Spleen (tissue), 11 donors: Measurements from ENCODE around the gene HS6ST2. TPM values are rescaled to one million over a fixed set of nuclear protein-coding genes. Genes with fewer than 3 reads are reported as not detected.

Experiments
- DNase-seq: peaks from one replicate; pipeline ENCODE4 v3.0.0-alpha.2; 2020
- H3K27ac ChIP-seq, 8 donors: fragments of 200-600 bp; sonication (generic) in 7 of 8; 1 replicate in 4 of 8; 2 replicates in 4 of 8; pipeline versions ENCODE4 v1.5.0 to v1.8.0; 2016 to 2021; ENCODE audit warnings: inconsistent platforms in 4 of 8, mild to moderate bottlenecking in 4 of 8, moderate library complexity in 1 of 8
- H3K27me3 ChIP-seq, 7 donors: fragments of 200-600 bp; sonication (generic) in 6 of 7; replicated peaks in 1 of 7; 1 replicate in 4 of 7; 2 replicates in 3 of 7; pipeline versions ENCODE4 v1.5.0 to v1.8.0; 2016 to 2021; ENCODE audit warnings: inconsistent platforms in 3 of 7, mild to moderate bottlenecking in 1 of 7
- H3K36me3 ChIP-seq, 6 donors: fragments of 200-600 bp; sonication (generic) in 5 of 6; 1 replicate in 4 of 6; 2 replicates in 2 of 6; pipeline versions ENCODE4 v1.5.0 to v1.8.0; 2016 to 2021; ENCODE audit warnings: inconsistent platforms in 2 of 6
- H3K4me1 ChIP-seq, 6 donors: fragments of 200-600 bp; sonication (generic) in 5 of 6; 1 replicate in 3 of 6; 2 replicates in 3 of 6; pipeline versions ENCODE4 v1.5.0 to v1.8.0; 2016 to 2021; ENCODE audit warnings: inconsistent platforms in 3 of 6
- H3K4me3 ChIP-seq, 8 donors: fragments of 200-600 bp; sonication (generic) in 7 of 8; 1 replicate in 4 of 8; 2 replicates in 4 of 8; pipeline versions ENCODE4 v1.5.0 to v1.8.0; 2016 to 2021; ENCODE audit warnings: inconsistent platforms in 4 of 8, mild to moderate bottlenecking in 4 of 8, moderate library complexity in 2 of 8
- H3K9me3 ChIP-seq, 8 donors: fragments of 200-600 bp; sonication (generic) in 7 of 8; 1 replicate in 4 of 8; 2 replicates in 4 of 8; pipeline versions ENCODE4 v1.5.0 to v1.8.0; 2016 to 2021; ENCODE audit warnings: inconsistent platforms in 4 of 8
- CTCF ChIP-seq, 11 experiments: fragments of 200-600 bp in 7 of 11; fragments of 450-650 bp in 4 of 11; sonication (generic) in 4 of 11; IDR thresholded peaks in 8 of 11; conservative IDR thresholded peaks in 3 of 11; 1 replicate in 7 of 11; 2 replicates in 4 of 11; pipeline versions ENCODE4 v1.4.0 to v1.8.0; 2016 to 2021; ENCODE audit warnings: antibody characterized with exemption in 11 of 11, inconsistent platforms in 4 of 11, mild to moderate bottlenecking in 1 of 11
- POLR2A ChIP-seq, 3 donors: fragments of 450-650 bp; IDR thresholded peaks; one replicate each; pipeline ENCODE4 v1.5.1; 2017; ENCODE audit warnings: antibody characterized with exemption in 3 of 3, mild to moderate bottlenecking in 1 of 3
- POLR2AphosphoS5 ChIP-seq, 3 donors: sonication (generic); formaldehyde crosslinking; IDR thresholded peaks; one replicate each; pipeline ENCODE4 v1.5.1; 2017; ENCODE audit warnings: antibody characterized with exemption in 3 of 3
- WGBS, 5 donors: extraction: QIAGEN DNeasy Blood & Tissue Kit in 3 of 5; methylation state at CpG; one replicate each; pipeline versions ENCODE4 v1.1.5 to v1.1.7; 2013 to 2018; 5-methylcytosine and 5-hydroxymethylcytosine counted together
- intact Hi-C: fragments of 100-400 bp; cut with DNase I; formaldehyde crosslinking; loops from one replicate; pipeline ENCODE4 v1.15.0; 2023; ENCODE audit warnings: low total_unique reads
- polyA plus RNA-seq, 3 donors: library from polyadenylated mRNA; stranded (reverse); fragments of 200-250 nt; gene quantifications; one replicate each; pipeline ENCODE4 v1.2.1, GENCODE V29; 2013
- total RNA-seq, 7 donors: library from RNA; depleted of rRNA in 3 of 7; stranded (reverse); fragments of >200 nt in 3 of 7; fragmentation: NEBNext Ultra II Directional in 4 of 7; extraction: Animal tissue kit (Norgen Biotek cat#: 25700) in 4 of 7; gene quantifications; one replicate each; pipeline versions ENCODE4 v1.1.0 to v1.2.1, GENCODE V29; 2016 to 2021
- donor health status: healthy with polysubstance abuse.
- donor health status: DM: no; HTN: no; CAD: no; lungs with moderate emphysema.
- donor health status: DM: no; HTN: no; CAD: no.
- donor health status: Bipolar disorder and iron deficiency.
- donor health status: healthy.
- donor health status: DM: no; HTN: no; CAD: no.
- donor health status: DM: yes; HTN: yes; CAD: no.

Gene HS6ST2
- total and polyA plus RNA-seq, 10 donors = 0.02 to 0.20 (median 0.09) TPM; not detected in 7

GRCh38 chrX:132648895-132649294, 309.5 kb downstream of the HS6ST2 start:
- Histone ChIP-seq H3K9me3 (no peaks in the 10 kb centered on the region), H3K36me3 (no peaks in the 10 kb centered on the region), H3K4me3 (no peak overlapping the region), H3K27ac (no peak overlapping the region), H3K27me3 (peaks cover 0 to 23% (median 5%) of the 10 kb centered on the region in 7 donors), H3K4me1 (no peaks in the 10 kb centered on the region)
- WGBS, 5 donors = 68 to 87% (median 73%) methylated on average over 3 of the region's 3 CpGs
- intact Hi-C loops = no loop called here
- TF ChIP-seq POLR2AphosphoS5 (IDR thresholded peaks at IDR 0.05) (no peak), POLR2A (IDR thresholded peaks at IDR 0.05) (no peak), CTCF (IDR thresholded peaks at IDR 0.05 in 8 of 11, conservative IDR thresholded peaks at IDR 0.05 in 3 of 11) (no peak)
- DNase-seq = no peak

GRCh38 chrX:132639446-132639845, 319.0 kb downstream of the HS6ST2 start:
- DNase-seq = no peak
- no peaks in the 10 kb centered on the region for H3K36me3 ChIP-seq
- no peak overlapping the region for H3K4me3 ChIP-seq
- H3K27me3 ChIP-seq = peaks cover 0 to 9% (median 0%) of the 10 kb centered on the region in 7 donors
- no peak overlapping the region for H3K27ac ChIP-seq
- no peaks in the 10 kb centered on the region for H3K9me3 ChIP-seq
- H3K4me1 ChIP-seq = no peaks in the 10 kb centered on the region
- intact Hi-C loops = loop anchor here (10.0 kb wide), 1 partner anchor 795 kb away; no protein-coding TSS in a partner anchor
- TF ChIP-seq POLR2AphosphoS5 (IDR thresholded peaks at IDR 0.05) (no peak), POLR2A (IDR thresholded peaks at IDR 0.05) (no peak), CTCF (IDR thresholded peaks at IDR 0.05 in 8 of 11, conservative IDR thresholded peaks at IDR 0.05 in 3 of 11) (no peak)

GRCh38 chrX:132638313-132638712, 320.1 kb downstream of the HS6ST2 start:
- intact Hi-C loops = loop anchor here (10.0 kb wide), 1 partner anchor 794 kb away; no protein-coding TSS in a partner anchor
- Histone ChIP-seq H3K27ac (no peak overlapping the region), H3K9me3 (no peaks in the 10 kb centered on the region), H3K36me3 (no peaks in the 10 kb centered on the region), H3K4me1 (no peaks in the 10 kb centered on the region), H3K27me3 (peaks cover 0 to 8% (median 0%) of the 10 kb centered on the region in 7 donors), H3K4me3 (no peak overlapping the region)
- 50 to 86% (median 71%) methylated on average over 1 of the region's 1 CpG for WGBS, 5 donors
- no peak for TF ChIP-seq POLR2A (IDR thresholded peaks at IDR 0.05)
- TF ChIP-seq CTCF (IDR thresholded peaks at IDR 0.05 in 8 of 11, conservative IDR thresholded peaks at IDR 0.05 in 3 of 11) = no peak
- no peak for TF ChIP-seq POLR2AphosphoS5 (IDR thresholded peaks at IDR 0.05)
- no peak for DNase-seq

GRCh38 chrX:132636080-132636479, 322.3 kb downstream of the HS6ST2 start:
- Histone ChIP-seq H3K27me3 (peaks cover 0 to 3% (median 0%) of the 10 kb centered on the region in 7 donors), H3K36me3 (no peaks in the 10 kb centered on the region)

More at GRCh38 chrX:132636080-132636479, 322.3 kb downstream of the HS6ST2 start:
- intact Hi-C loops = loop anchor here (10.0 kb wide), 1 partner anchor 791 kb away; no protein-coding TSS in a partner anchor
- no peak overlapping the region for H3K4me3 ChIP-seq
- no peaks in the 10 kb centered on the region for H3K9me3 ChIP-seq
- H3K4me1 ChIP-seq = no peaks in the 10 kb centered on the region
- no peak for DNase-seq
- TF ChIP-seq POLR2AphosphoS5 (IDR thresholded peaks at IDR 0.05) = no peak
- no peak for TF ChIP-seq CTCF (IDR thresholded peaks at IDR 0.05 in 8 of 11, conservative IDR thresholded peaks at IDR 0.05 in 3 of 11)
- no peak for TF ChIP-seq POLR2A (IDR thresholded peaks at IDR 0.05)
- WGBS, 5 donors = 47 to 69% (median 64%) methylated on average over 3 of the region's 3 CpGs
- no peak overlapping the region for H3K27ac ChIP-seq
